Neuron (in vitro differentiated cells): ENCODE measurements around the gene CCR6.
"Not testable (repeated sequence)": the region's sequence is repeated elsewhere in the genome, so short reads cannot be mapped to it uniquely, and the experiment has no call there.

ENCODE experiments used
- H2AFZ ChIP-seq: one replicate; pipeline ENCODE4 v1.6.1; 2013; ENCODE audit warnings: low read depth, mild to moderate bottlenecking, inconsistent platforms, low read length, moderate library complexity
- H3K27me3 ChIP-seq: one replicate; pipeline ENCODE4 v1.6.1; 2013; ENCODE audit warnings: low read length; ENCODE audit not compliant: insufficient read depth
- H3K36me3 ChIP-seq: one replicate; pipeline ENCODE4 v1.6.1; 2013; ENCODE audit warnings: low read length; ENCODE audit not compliant: insufficient read depth
- H3K4me1 ChIP-seq: one replicate; pipeline ENCODE4 v1.6.1; 2013; ENCODE audit warnings: low read length; ENCODE audit not compliant: insufficient read depth
- H3K4me3 ChIP-seq: 2 replicates; pipeline ENCODE4 v1.5.1; 2013; ENCODE audit warnings: mild to moderate bottlenecking, low read length, moderate library complexity
- H3K9me3 ChIP-seq: one replicate; pipeline ENCODE4 v1.6.1; 2013; ENCODE audit warnings: low read length

CCR6 gene

DNA sequence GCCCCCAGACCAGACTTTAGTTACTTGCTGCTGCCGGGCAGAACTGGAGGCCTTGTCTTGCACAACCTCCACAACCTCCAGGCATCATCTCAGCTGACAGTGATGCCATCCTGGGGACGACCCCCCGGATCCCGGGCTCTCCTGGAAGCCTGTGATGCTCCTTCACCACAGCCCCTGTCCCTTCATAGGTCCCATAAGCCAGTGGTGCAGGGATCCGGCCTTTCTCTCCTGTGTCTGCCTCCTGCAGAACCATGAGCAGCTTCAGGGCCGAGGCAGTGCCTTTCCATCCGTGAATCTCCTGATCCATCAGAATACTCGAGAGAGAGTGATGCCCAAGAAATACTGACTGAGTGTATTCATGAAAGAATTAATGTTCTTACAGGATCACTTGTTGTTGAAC lies 57.2 kb downstream of the CCR6 start:
- H3K4me1 ChIP-seq, H3K4me3 ChIP-seq, H3K36me3 ChIP-seq, H3K9me3 ChIP-seq, H3K27me3 ChIP-seq, H2AFZ ChIP-seq: not testable (repeated sequence)

DNA sequence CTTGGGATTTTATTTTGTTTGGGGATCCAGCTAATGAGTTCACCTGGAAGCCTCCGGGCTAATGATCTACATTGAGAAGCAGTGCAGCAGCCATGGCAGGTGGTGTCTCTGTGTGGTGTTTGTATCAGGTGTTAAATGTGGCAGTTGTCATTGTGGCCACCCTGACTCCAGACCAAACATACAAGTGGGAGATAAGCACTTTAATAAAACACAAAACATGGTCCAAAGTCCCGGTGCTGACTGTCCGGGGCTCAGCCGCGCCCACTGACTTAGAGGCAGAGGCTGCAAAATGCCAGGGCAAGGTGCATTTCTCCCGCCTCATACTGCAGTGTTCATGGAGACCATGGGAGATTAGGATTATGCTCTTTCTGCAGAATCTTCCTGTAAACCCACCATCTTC lies 58.5 kb downstream of the CCR6 start:
- H3K9me3 ChIP-seq, H3K4me1 ChIP-seq, H3K36me3 ChIP-seq, H2AFZ ChIP-seq, H3K27me3 ChIP-seq, H3K4me3 ChIP-seq: not testable (repeated sequence)

DNA sequence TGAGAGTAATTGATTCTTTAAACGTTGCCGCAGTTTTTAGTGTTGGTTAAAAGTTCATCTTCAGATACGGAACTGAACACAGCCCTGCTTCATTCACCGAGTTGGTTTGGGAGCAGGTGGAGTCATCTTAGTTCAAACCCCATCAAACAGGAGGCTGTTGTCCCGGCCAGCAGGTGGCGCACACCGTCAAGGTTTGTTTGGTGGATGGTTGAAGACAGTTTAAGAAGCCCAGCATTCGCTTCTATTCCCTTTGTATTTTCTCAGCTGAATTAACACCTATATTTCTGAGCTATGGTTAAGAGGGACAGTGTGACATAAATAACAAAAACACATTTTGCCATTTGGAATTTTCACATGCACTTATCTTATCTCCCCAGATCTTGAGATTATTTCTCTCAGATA lies 60.0 kb downstream of the CCR6 start:
- H3K4me3 ChIP-seq, H3K4me1 ChIP-seq, H2AFZ ChIP-seq, H3K36me3 ChIP-seq, H3K27me3 ChIP-seq, H3K9me3 ChIP-seq: not testable (repeated sequence)

DNA sequence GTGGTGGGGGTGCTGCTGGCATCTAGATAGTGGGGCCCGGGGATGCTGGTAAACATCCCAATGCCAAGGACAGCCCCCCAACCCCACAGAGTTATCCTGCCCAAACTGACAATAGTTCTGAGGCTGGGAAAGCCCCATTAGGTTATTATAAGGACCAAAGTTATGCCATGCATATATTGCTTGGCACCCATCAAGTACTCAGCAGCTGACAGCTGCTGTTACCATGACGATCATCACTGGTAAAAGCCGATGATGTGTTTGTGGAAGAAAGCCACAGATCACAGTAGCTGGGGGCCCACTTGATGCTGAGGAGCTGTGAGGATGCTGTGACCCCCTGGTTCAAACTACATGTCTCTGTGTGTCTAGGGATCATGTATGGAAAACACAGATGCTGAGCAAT lies 62.2 kb downstream of the CCR6 start:
- H3K4me3 ChIP-seq, H3K4me1 ChIP-seq, H3K9me3 ChIP-seq, H3K36me3 ChIP-seq, H2AFZ ChIP-seq, H3K27me3 ChIP-seq: not testable (repeated sequence)

DNA sequence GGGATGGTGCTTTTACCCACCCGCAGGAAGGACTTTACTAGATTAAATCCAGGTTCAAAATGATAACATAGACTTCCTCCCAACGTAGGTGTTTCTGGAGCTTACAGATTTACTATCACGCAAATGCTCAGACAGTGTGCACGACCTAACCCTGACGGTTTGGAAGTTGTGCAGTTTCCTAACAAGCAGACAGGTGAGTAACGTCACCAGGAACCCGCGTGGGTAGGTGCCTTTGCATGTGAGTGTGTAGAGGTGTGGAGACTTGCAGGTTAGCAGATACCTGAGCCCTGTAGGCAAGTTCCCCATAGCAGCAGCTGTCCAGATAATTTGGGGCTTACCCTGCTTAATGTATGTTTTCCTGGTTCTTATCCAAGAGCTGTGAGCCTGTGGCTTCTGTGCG lies 64.4 kb downstream of the CCR6 start:
- not testable (repeated sequence) for H3K9me3 ChIP-seq, H3K4me1 ChIP-seq, H3K4me3 ChIP-seq, H3K27me3 ChIP-seq, H3K36me3 ChIP-seq, H2AFZ ChIP-seq
